Activated T-helper 17 cell treated with anti-CD3 and anti-CD28 coated beads, Interleukin-2, amount 50 U/mL, for 72 hours (primary cell): ENCODE results near the gene MEF2A. TPM values are rescaled to one million over a fixed set of nuclear protein-coding genes. Genes with fewer than 3 reads are reported as not detected.
"Not testable (repeated sequence)": the region's sequence is repeated elsewhere in the genome, so short reads cannot be mapped to it uniquely, and the experiment has no call there.

ENCODE experiments used
- ATAC-seq: fragments of 150-1000 bp; cut with Tn5 transposase; replicated peaks from 2 replicates; pipeline ENCODE4 v1.10.0; 2021; ENCODE audit warnings: mild to moderate bottlenecking, moderate library complexity
- H3K27ac Mint-ChIP-seq: one replicate; pipeline ENCODE4 v1.8.0; 2022; ENCODE audit warnings: mixed read lengths
- H3K27me3 Mint-ChIP-seq: one replicate; pipeline ENCODE4 v1.8.0; 2022; ENCODE audit warnings: mixed read lengths
- H3K36me3 Mint-ChIP-seq: one replicate; pipeline ENCODE4 v1.8.0; 2022; ENCODE audit warnings: low read depth, mild to moderate bottlenecking, mixed read lengths
- H3K4me1 Mint-ChIP-seq: one replicate; pipeline ENCODE4 v1.8.0; 2022; ENCODE audit warnings: mixed read lengths
- H3K4me3 Mint-ChIP-seq: one replicate; pipeline ENCODE4 v1.8.0; 2022; ENCODE audit warnings: mild to moderate bottlenecking, mixed read lengths
- H3K9me3 Mint-ChIP-seq: one replicate; pipeline ENCODE4 v1.8.0; 2022; ENCODE audit warnings: mixed read lengths
- total RNA-seq, 2 donors: library from RNA; stranded (reverse); gene quantifications; one replicate each; pipeline ENCODE4 v1.2.3, GENCODE V29; 2022

The MEF2A gene
- total RNA-seq = 10 to 100 TPM; 15.7 to 18.3 TPM

DNA sequence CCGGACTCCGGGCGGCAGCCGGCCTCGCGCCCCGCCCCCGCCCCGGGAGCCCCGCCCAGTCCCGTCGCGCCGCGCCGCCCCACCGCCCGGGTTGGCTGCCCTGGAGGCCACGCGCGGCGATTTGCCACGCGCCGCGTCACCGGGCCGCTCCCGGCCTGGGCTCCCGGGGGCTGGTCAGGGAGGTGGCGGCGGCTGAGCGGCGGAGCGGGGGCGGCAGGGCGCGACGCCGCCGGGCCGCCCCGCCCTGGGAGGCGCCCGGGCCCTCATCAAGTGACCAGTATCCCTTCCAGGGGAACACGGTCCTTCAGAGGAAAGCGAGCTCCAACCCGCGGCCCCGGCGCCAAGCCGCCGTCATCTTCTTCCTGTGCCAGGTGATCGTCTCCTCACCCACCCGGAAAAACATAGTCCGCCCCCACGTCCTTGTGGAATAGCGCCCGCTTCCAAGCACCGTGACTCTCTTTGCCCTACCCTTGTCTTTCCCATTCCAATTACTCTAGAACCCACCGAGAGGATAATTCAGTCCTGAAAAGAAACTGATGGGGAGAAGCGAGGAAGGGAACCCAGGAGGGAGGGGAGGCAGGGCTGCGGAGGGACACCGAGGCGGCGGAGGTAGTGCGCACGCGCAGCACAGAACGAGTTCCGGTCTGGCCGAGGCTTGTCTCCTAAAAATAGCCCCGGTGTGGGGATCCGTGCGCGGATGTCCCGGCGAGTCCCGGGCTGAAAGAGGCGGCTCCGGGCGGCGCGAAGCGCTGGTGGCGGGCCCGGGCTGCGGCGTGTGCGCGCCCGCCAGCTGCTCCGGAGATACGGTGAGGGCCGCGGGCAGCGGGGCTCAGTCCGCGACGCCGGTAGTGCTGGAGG, at the start of gene MEF2A:
Gene MEF2A, plus strand, starts transcription at position 686 of the 858 bp plus-strand sequence. CDS start 67,136 bp downstream, outside the sequence.
- Mint-ChIP-seq H3K27me3 (no peaks in the 10 kb centered on the region), H3K27ac (peak within 1 kb of the TSS; percentile 96), H3K4me1 (peaks cover 6% of the 10 kb centered on the region), H3K9me3 (no peaks in the 10 kb centered on the region), H3K4me3 (peak within 1 kb of the TSS; percentile 87), H3K36me3 (peaks cover 10% of the 10 kb centered on the region)
- ATAC-seq = peak; percentile 82

- ATAC-seq = no peak
- Mint-ChIP-seq H3K4me3 (no peak overlapping the region), H3K36me3 (no peaks in the 10 kb centered on the region), H3K27ac (no peak overlapping the region), H3K27me3 (peaks cover 7% of the 10 kb centered on the region), H3K9me3 (no peaks in the 10 kb centered on the region), H3K4me1 (no peaks in the 10 kb centered on the region)
Measured at GRCh38 chr15:99518191-99518590, 47.6 kb upstream of the MEF2A start.

DNA sequence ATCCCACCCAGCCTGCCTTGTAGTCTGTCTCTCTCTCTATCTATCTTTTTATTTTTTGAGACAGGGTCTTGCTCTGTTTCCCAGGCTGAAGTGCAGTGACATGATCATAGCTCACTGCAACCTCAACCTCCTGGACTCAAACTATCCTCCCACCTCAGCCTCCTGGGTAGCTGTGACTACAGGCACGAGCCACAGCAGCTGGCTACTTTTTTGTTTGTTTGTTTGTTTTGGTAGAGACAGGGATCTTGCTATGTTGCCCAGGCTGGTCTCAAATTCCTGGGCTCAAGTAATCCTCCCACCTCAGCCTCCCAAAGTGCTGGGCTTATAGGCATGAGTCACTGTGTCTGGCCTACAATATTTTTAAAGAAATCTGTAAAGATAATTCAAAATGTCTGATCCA, 46.4 kb upstream of the MEF2A start:
- not testable (repeated sequence) for ATAC-seq, H3K4me1 Mint-ChIP-seq

DNA sequence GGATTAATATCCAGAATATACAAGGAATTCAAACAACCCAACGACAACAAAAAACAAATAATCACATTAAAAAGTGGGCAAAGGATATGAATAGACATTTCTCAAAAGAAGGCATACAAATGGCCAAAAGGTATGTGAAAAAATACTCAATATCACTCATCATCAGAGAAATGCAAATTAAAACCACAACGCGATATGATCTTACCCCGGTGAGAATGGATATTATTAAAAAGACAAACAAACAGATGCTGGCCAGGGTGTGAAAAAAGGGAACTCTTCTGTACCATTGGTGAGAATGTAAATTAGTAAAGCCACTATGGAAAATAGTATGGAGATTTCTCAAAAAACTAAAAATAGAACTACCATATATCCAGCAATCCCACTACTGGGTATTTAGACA, 43.5 kb upstream of the MEF2A start:
- ATAC-seq = no peak
- H3K4me3 Mint-ChIP-seq = no peak overlapping the region
- H3K36me3 Mint-ChIP-seq = no peaks in the 10 kb centered on the region
- H3K27ac Mint-ChIP-seq = no peak overlapping the region
- H3K27me3 Mint-ChIP-seq = peaks cover 10% of the 10 kb centered on the region
- no peaks in the 10 kb centered on the region for H3K9me3 Mint-ChIP-seq
- H3K4me1 Mint-ChIP-seq = no peaks in the 10 kb centered on the region

More for the DNA sequence above, 46.4 kb upstream of the MEF2A start:
- not testable (repeated sequence) for H3K27me3 Mint-ChIP-seq, H3K9me3 Mint-ChIP-seq, H3K4me3 Mint-ChIP-seq, H3K27ac Mint-ChIP-seq, H3K36me3 Mint-ChIP-seq

DNA sequence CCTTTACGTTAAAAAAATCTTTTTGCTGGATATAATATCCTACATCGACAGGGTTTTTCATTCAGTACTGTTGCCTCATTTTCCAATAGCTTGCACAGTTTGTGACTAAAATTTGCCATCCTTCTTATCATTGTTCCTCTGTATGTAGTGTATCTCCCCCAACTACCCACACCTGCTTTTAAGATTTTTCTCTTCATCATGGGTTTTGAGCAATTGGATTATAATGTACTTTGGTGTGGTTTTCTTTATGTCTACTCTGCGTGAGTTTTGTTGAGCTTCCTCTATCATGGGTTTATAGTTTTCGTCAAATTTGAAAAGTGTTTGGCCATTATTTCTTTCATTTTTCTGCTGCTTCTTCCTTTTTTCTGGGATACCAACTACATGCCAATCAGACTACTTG, 39.6 kb upstream of the MEF2A start:
- Mint-ChIP-seq H3K27ac (no peak overlapping the region), H3K27me3 (peaks cover 9% of the 10 kb centered on the region), H3K9me3 (peaks cover 5% of the 10 kb centered on the region), H3K4me1 (no peaks in the 10 kb centered on the region), H3K36me3 (no peaks in the 10 kb centered on the region), H3K4me3 (no peak overlapping the region)
- ATAC-seq = no peak

GRCh38 chr15:99526671-99527070, 39.1 kb upstream of the MEF2A start:
- H3K36me3 Mint-ChIP-seq = no peaks in the 10 kb centered on the region
- H3K4me3 Mint-ChIP-seq = no peak overlapping the region
- H3K27me3 Mint-ChIP-seq = peaks cover 9% of the 10 kb centered on the region

DNA sequence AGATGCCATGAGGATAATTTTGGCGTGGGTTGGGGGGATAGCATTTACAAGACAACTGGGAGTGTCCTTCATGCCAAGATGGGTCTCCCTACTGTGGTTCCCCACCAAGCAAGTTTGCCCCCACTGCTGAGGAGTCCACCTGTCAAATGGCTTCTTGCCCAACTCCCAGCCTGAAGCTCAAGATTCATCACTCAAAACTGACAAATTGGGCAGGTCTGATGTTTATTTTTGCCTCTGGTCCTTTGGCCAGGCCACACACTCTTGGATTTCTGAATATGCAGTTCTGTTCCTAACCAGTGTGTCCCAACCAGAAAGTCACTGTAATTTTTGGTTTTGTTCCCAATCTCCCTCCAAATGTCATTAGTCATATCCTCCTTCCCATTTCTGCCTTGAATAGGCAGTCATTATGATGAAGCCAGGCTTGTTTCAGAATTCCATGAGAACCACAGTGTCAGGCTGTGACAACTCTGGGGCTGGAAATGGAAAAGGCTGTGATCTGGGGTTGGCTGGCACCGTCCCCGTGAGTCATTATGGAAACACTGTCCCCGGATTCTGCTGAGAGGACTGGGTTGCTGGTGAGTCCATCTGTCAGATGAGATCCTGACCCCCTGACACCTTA, 29.3 kb upstream of the MEF2A start:
- H3K27me3 Mint-ChIP-seq = peaks cover 12% of the 10 kb centered on the region
- no peak overlapping the region for H3K27ac Mint-ChIP-seq
- ATAC-seq = no peak
- H3K4me3 Mint-ChIP-seq = no peak overlapping the region
- H3K4me1 Mint-ChIP-seq = no peaks in the 10 kb centered on the region
- no peaks in the 10 kb centered on the region for H3K36me3 Mint-ChIP-seq
- peaks cover 5% of the 10 kb centered on the region for H3K9me3 Mint-ChIP-seq

More at GRCh38 chr15:99526671-99527070, 39.1 kb upstream of the MEF2A start:
- no peak for ATAC-seq
- Mint-ChIP-seq H3K27ac (no peak overlapping the region), H3K9me3 (peaks cover 5% of the 10 kb centered on the region), H3K4me1 (no peaks in the 10 kb centered on the region)

DNA sequence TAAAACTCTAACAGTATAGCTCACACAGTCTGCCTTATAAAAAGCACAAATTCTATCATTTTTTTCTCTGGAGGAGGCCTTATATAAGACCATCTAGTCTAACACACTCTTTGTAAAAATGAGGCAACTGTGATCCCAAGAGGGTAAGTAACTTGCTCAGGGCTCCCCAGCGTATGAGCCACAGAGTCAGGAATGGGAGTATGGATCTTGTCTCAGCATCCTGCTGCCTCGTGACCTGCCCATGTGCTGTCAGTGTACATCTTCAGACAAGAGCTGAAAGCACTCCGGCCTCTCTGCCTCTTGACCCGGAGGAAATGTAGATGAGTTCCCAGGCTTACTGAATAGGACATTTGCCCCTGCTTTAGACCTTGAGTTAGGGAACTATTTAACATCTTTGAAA, 28.4 kb upstream of the MEF2A start:
- peaks cover 2% of the 10 kb centered on the region for H3K9me3 Mint-ChIP-seq
- no peak overlapping the region for H3K4me3 Mint-ChIP-seq
- peaks cover 10% of the 10 kb centered on the region for H3K27me3 Mint-ChIP-seq
- no peaks in the 10 kb centered on the region for H3K4me1 Mint-ChIP-seq
- no peak overlapping the region for H3K27ac Mint-ChIP-seq
- no peaks in the 10 kb centered on the region for H3K36me3 Mint-ChIP-seq
- ATAC-seq = no peak

DNA sequence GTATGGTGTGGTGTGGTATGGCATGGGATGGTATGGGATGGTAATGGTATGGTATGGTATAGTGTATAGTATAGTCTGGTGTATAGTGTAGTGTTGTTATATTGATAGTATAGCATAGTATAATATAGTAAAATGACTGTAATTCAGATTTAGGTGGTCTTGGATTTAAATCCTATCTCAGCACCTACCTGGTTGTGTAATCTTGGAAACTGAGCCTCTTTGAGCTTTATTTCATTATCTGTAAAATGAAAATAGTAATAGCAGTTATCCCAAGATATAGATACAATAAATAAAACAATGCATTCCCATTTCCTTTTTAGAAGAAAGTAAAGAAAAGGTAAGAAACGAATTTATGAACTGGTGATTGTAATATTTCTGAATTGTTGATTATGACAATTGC, 27.5 kb upstream of the MEF2A start:
- ATAC-seq = no peak
- peaks cover 8% of the 10 kb centered on the region for H3K27me3 Mint-ChIP-seq
- no peaks in the 10 kb centered on the region for H3K36me3 Mint-ChIP-seq
- no peaks in the 10 kb centered on the region for H3K9me3 Mint-ChIP-seq
- no peak overlapping the region for H3K4me3 Mint-ChIP-seq
- H3K4me1 Mint-ChIP-seq = no peaks in the 10 kb centered on the region
- no peak overlapping the region for H3K27ac Mint-ChIP-seq

DNA sequence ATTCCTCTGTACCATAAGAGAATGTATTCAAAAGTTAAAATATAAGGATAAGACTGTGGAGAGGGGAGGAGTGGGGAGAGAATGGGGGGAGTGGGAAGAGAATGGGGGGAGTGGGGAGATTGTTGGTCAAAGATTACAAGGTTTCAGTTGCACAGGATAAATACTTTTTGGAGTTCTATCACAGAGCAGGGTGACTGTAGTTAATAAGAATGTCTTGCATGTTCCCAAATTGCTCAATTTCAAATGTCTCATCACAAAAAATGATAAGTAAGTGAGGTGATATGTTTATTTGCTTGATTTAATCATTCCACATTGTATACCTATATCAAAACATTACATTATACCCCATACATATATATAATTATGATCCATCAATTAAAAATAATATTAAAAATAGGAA, 23.0 kb upstream of the MEF2A start:
- no peaks in the 10 kb centered on the region for H3K4me1 Mint-ChIP-seq
- ATAC-seq = no peak
- no peaks in the 10 kb centered on the region for H3K9me3 Mint-ChIP-seq
- H3K36me3 Mint-ChIP-seq = no peaks in the 10 kb centered on the region
- no peak overlapping the region for H3K4me3 Mint-ChIP-seq
- H3K27me3 Mint-ChIP-seq = peaks cover 3% of the 10 kb centered on the region
- no peak overlapping the region for H3K27ac Mint-ChIP-seq

GRCh38 chr15:99545605-99546004, 20.2 kb upstream of the MEF2A start:
- Mint-ChIP-seq H3K36me3 (no peaks in the 10 kb centered on the region), H3K4me1 (peaks cover 7% of the 10 kb centered on the region), H3K9me3 (no peaks in the 10 kb centered on the region), H3K4me3 (no peak overlapping the region), H3K27me3 (no peaks in the 10 kb centered on the region), H3K27ac (no peak overlapping the region)
- no peak for ATAC-seq

DNA sequence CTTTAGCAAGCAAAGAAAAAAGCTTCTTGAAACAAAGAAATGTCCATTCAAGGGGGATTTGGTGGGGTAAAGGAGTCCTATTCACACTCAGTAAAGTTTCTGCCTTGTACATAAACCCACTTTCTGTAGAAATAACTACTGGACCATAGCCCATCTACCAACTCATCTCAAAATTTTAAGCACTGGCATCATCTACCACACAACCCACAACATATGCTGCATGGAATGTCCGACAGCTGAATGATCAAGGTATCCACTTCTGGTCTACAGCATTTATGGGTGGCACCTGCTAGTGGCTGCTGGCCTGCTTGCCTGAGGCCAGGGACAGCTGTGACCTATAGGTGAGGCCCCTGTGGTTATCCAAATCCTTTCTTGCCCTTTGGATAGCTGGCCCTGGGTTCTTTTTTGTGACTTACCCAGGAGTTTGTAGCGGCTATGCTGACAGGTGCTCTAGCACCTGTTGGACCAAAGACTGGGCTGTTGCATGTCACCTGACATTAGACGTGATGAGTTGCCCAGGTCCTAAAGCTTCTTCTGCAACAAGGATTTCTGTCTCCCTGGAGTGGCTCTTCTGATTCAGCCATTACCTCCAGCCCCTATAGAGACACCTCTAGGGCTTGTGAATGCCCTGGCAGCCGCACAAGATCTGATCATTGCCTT, 19.2 kb upstream of the MEF2A start:
- Mint-ChIP-seq H3K9me3 (no peaks in the 10 kb centered on the region), H3K4me1 (peaks cover 7% of the 10 kb centered on the region), H3K4me3 (no peak overlapping the region), H3K27ac (no peak overlapping the region), H3K27me3 (no peaks in the 10 kb centered on the region), H3K36me3 (no peaks in the 10 kb centered on the region)
- ATAC-seq = no peak

- Mint-ChIP-seq H3K27me3 (no peaks in the 10 kb centered on the region), H3K9me3 (no peaks in the 10 kb centered on the region), H3K27ac (no peak overlapping the region), H3K4me1 (peaks cover 7% of the 10 kb centered on the region), H3K36me3 (no peaks in the 10 kb centered on the region), H3K4me3 (no peak overlapping the region)
- ATAC-seq = no peak
Measured at GRCh38 chr15:99547517-99547916, 18.3 kb upstream of the MEF2A start.

GRCh38 chr15:99550077-99550476, 15.7 kb upstream of the MEF2A start:
- Mint-ChIP-seq H3K27me3 (no peaks in the 10 kb centered on the region), H3K9me3 (no peaks in the 10 kb centered on the region), H3K4me3 (no peak overlapping the region), H3K4me1 (peaks cover 7% of the 10 kb centered on the region), H3K27ac (no peak overlapping the region), H3K36me3 (no peaks in the 10 kb centered on the region)
- ATAC-seq = peak; percentile 98

- no peaks in the 10 kb centered on the region for H3K36me3 Mint-ChIP-seq
- peaks cover 7% of the 10 kb centered on the region for H3K4me1 Mint-ChIP-seq
- no peak overlapping the region for H3K4me3 Mint-ChIP-seq
- no peak for ATAC-seq
- no peak overlapping the region for H3K27ac Mint-ChIP-seq
- no peaks in the 10 kb centered on the region for H3K27me3 Mint-ChIP-seq
- no peaks in the 10 kb centered on the region for H3K9me3 Mint-ChIP-seq
Measured at GRCh38 chr15:99552111-99552510, 13.7 kb upstream of the MEF2A start.
